ENCODE data around the gene RBP7. TPM values are rescaled to one million over a fixed set of nuclear protein-coding genes. Genes with fewer than 3 reads are reported as not detected.

Gene RBP7
- polyA plus RNA-seq, 3 donors from 2014 or later: 0.38 TPM; not detected in 2

- Mint-ChIP-seq H3K36me3 (no peaks in the 10 kb centered on the region), H3K4me3 (no peak overlapping the region), H3K9me3 (no peaks in the 10 kb centered on the region), H3K27me3 (ENCODE audit: low read depth in 3 of 3) (peaks cover 0 to 4% (median 1%) of the 10 kb centered on the region in 3 donors), H3K27ac (peak overlapping the region in 1 of 6 donors; percentile 4), H3K4me1 (peaks cover 19 to 37% of the 10 kb centered on the region in 2 donors)
- no peak for DNase-seq
These were observed 66.8 kb downstream of the RBP7 start for GRCh38 chr1:10063878-10064277.

- Mint-ChIP-seq H3K4me1 (peaks cover 19 to 39% of the 10 kb centered on the region in 2 donors), H3K9me3 (no peaks in the 10 kb centered on the region), H3K27ac (peak overlapping the region in 1 of 6 donors; percentile 23), H3K27me3 (ENCODE audit: low read depth in 3 of 3) (peaks cover 0 to 4% (median 1%) of the 10 kb centered on the region in 3 donors), H3K36me3 (peaks cover 0 to 3% (median 0%) of the 10 kb centered on the region in 3 donors), H3K4me3 (no peak overlapping the region)
- DNase-seq: no peak
These were observed 67.7 kb downstream of the RBP7 start for GRCh38 chr1:10064416-10065343.

GRCh38 chr1:10065344-10065685 lies 68.3 kb downstream of the RBP7 start:
- peaks cover 19 to 33% of the 10 kb centered on the region in 2 donors for H3K4me1 Mint-ChIP-seq

More at GRCh38 chr1:10065344-10065685, 68.3 kb downstream of the RBP7 start:
- H3K36me3 Mint-ChIP-seq: peaks cover 0 to 3% (median 0%) of the 10 kb centered on the region in 3 donors
- no peaks in the 10 kb centered on the region for H3K9me3 Mint-ChIP-seq
- DNase-seq: no peak
- H3K4me3 Mint-ChIP-seq: no peak overlapping the region
- H3K27ac Mint-ChIP-seq: no peak overlapping the region
- peaks cover 0 to 3% (median 1%) of the 10 kb centered on the region in 3 donors for H3K27me3 Mint-ChIP-seq (ENCODE audit: low read depth in 3 of 3)

Other genes with a start within 250 kb of the RBP7 start
- 10 to 100 TPM in 2 of 3 donors, 1 to 10 TPM in 1; 7.4 to 35.7 (median 11.0) TPM for gene CLSTN1, start 173.3 kb upstream of the RBP7 start, polyA plus RNA-seq
- 10 to 100 TPM; 41.0 to 51.5 (median 45.5) TPM for gene CTNNBIP1, start 87.0 kb upstream of the RBP7 start, polyA plus RNA-seq
- 10 to 100 TPM; 32.3 to 44.9 (median 36.2) TPM for gene LZIC, start 53.8 kb upstream of the RBP7 start, polyA plus RNA-seq
- 1 to 10 TPM; 1.4 to 10.0 (median 7.1) TPM for gene NMNAT1, start 53.8 kb upstream of the RBP7 start, polyA plus RNA-seq
- gene UBE4B, start 35.7 kb downstream of the RBP7 start, polyA plus RNA-seq: 10 to 100 TPM in 1 of 3 donors, 1 to 10 TPM in 2; 3.7 to 10.3 (median 7.6) TPM
- gene KIF1B, start 213.3 kb downstream of the RBP7 start, polyA plus RNA-seq: 1 to 10 TPM; 1.2 to 2.4 (median 1.8) TPM

Data from immature natural killer cell (primary cell).